WTC11 (cell line): ENCODE data around the gene NRAP.

Experiments
- ATF6 ChIP-seq: sonication (generic); formaldehyde crosslinking; IDR thresholded peaks from 2 replicates; pipeline ENCODE4 v1.8.1; 2023; ENCODE audit warnings: mild to moderate bottlenecking, missing genetic modification reagents
- CTCF ChIP-seq: fragments of 200-600 bp; IDR thresholded peaks from 2 replicates; pipeline ENCODE4 v1.8.0; 2022; ENCODE audit warnings: antibody characterized with exemption
- SMAD4 ChIP-seq: sonication (generic); formaldehyde crosslinking; IDR thresholded peaks from 2 replicates; pipeline ENCODE4 v1.8.0; 2022; ENCODE audit warnings: mild to moderate bottlenecking, missing genetic modification reagents
- TCF7 ChIP-seq: sonication (generic); formaldehyde crosslinking; IDR thresholded peaks from 2 replicates; pipeline ENCODE4 v1.8.0; 2022; ENCODE audit warnings: mild to moderate bottlenecking, low read depth, missing genetic modification reagents, moderate library complexity
- USF1 ChIP-seq: sonication (generic); formaldehyde crosslinking; IDR thresholded peaks from 2 replicates; pipeline ENCODE4 v1.8.0; 2022; ENCODE audit warnings: mild to moderate bottlenecking, missing genetic modification reagents
- USF2 ChIP-seq: sonication (generic); formaldehyde crosslinking; IDR thresholded peaks from 2 replicates; pipeline ENCODE4 v1.8.1; 2023; ENCODE audit warnings: mild to moderate bottlenecking, missing genetic modification reagents, moderate library complexity
- ZBTB21 ChIP-seq: sonication (generic); formaldehyde crosslinking; IDR thresholded peaks from 2 replicates; pipeline ENCODE4 v1.8.1; 2023; ENCODE audit warnings: mild to moderate bottlenecking, missing genetic modification reagents, borderline replicate concordance
- ZMAT4 ChIP-seq: fragments of 250-450 bp; sonication (Bioruptor Pico); IDR thresholded peaks from 2 replicates; pipeline ENCODE4 v1.9.0; 2021; ENCODE audit warnings: mild to moderate bottlenecking
- ZNF396 ChIP-seq: fragments of 250-450 bp; sonication (Bioruptor Pico); IDR thresholded peaks from 2 replicates; pipeline ENCODE4 v1.8.0; 2021; ENCODE audit warnings: mild to moderate bottlenecking, moderate library complexity, borderline replicate concordance

- TF ChIP-seq CTCF (no peak), ATF6 (no peak), USF1 (CRISPR knock-in tag) (no peak), ZMAT4 (no peak), SMAD4 (CRISPR knock-in tag) (no peak), ZBTB21 (no peak), TCF7 (CRISPR knock-in tag) (no peak), USF2 (CRISPR knock-in tag) (no peak), ZNF396 (CRISPR knock-in tag) (no peak)
Observed at GRCh38 chr10:113609704-113610108, 54.1 kb downstream of the NRAP start.
